GM12878 (cell line): Measurements from ENCODE around the gene RHBDF2. TPM values are rescaled to one million over a fixed set of nuclear protein-coding genes. Genes with fewer than 3 reads are reported as not detected.

Experiments
- ATAC-seq: fragments of 200-7000 bp; cut with Tn5 transposase; 3 replicates; pipeline ENCODE4 v1.9.1; 2020; ENCODE audit warnings: mild to moderate bottlenecking, moderate library complexity
- BruUV-seq: library from RNA; stranded (reverse); fragments of 400-500 nt; replicated peaks from 2 replicates; lab custom pipeline; 2021; lab: Mats Ljungman, UMichigan
- CTCF ChIA-PET: fragments of 300-600 bp; sonication (Branson Sonifier 250); formaldehyde crosslinking; extraction: SDS; loops from one replicate; lab custom pipeline; 2021; ENCODE audit warnings: inconsistent platforms; lab: Yijun Ruan, JAX
- POLR2A ChIA-PET: fragments of 350-600 bp; formaldehyde crosslinking; extraction: SDS; loops from one replicate; lab custom pipeline; 2021; ENCODE audit warnings: inconsistent platforms; lab: Charles Lee
- RAD21 ChIA-PET: fragments of 300-600 bp; sonication (Branson Sonifier 250); formaldehyde crosslinking; loops from one replicate; lab custom pipeline; 2023; ENCODE audit warnings: antibody characterized with exemption; ENCODE audit not compliant: unreplicated experiment; lab: Charles Lee
- SMC1A ChIA-PET: fragments of 300-600 bp; sonication (Branson Sonifier 250); formaldehyde crosslinking; loops from one replicate; lab custom pipeline; 2023; ENCODE audit not compliant: unreplicated experiment, uncharacterized antibody; lab: Charles Lee
- DNase-seq: peaks from one replicate; pipeline ENCODE4 v3.0.0-alpha.2; 2011; ENCODE audit warnings: low read depth, low spot score
- FAIRE-seq: peaks from 3 replicates; lab custom pipeline; 2011; peaks lifted over from hg19 to GRCh38; lab: Jason Lieb, UNC
- H2AFZ ChIP-seq: 2 replicates; pipeline ENCODE4 v1.6.0; 2011; ENCODE audit warnings: low read depth, low read length, control low read depth; ENCODE audit not compliant: control insufficient read depth
- H3K27ac ChIP-seq: 2 replicates; pipeline ENCODE4 v1.5.1; 2011; ENCODE audit warnings: control low read depth; ENCODE audit not compliant: control insufficient read depth, insufficient read depth
- H3K27me3 ChIP-seq, 2 experiments: replicated peaks in 1 of 2; 2 replicates each; pipeline versions ENCODE4 v1.6.0 to v1.6.1; 2011; ENCODE audit warnings: low read length in 1 of 2; ENCODE audit not compliant: control insufficient read depth in 2 of 2, insufficient read depth in 2 of 2
- H3K36me3 ChIP-seq, 2 experiments: 2 replicates each; pipeline ENCODE4 v1.5.1; 2011; ENCODE audit warnings: low read length in 1 of 2; ENCODE audit not compliant: control insufficient read depth in 2 of 2, insufficient read depth in 2 of 2
- H3K4me1 ChIP-seq: 2 replicates; pipeline ENCODE4 v1.6.1; 2011; ENCODE audit warnings: mild to moderate bottlenecking, low read length, moderate library complexity, mixed read lengths; ENCODE audit not compliant: control insufficient read depth, insufficient read depth
- H3K4me2 ChIP-seq: 2 replicates; pipeline ENCODE4 v1.6.0; 2011; ENCODE audit warnings: control low read depth; ENCODE audit not compliant: control insufficient read depth, insufficient read depth
- H3K4me3 ChIP-seq: fragments of 200-600 bp; sonication (generic); 2 replicates; pipeline ENCODE4 v1.5.1; 2016
- H3K79me2 ChIP-seq: 2 replicates; pipeline ENCODE4 v1.6.0; 2011; ENCODE audit warnings: low read length; ENCODE audit not compliant: control insufficient read depth, insufficient read depth
- H3K9ac ChIP-seq: 2 replicates; pipeline ENCODE4 v1.8.0; 2011; ENCODE audit warnings: low read length, control low read depth, mixed read lengths; ENCODE audit not compliant: control insufficient read depth, insufficient read depth
- H3K9me3 ChIP-seq: replicated peaks from 3 replicates; pipeline ENCODE4 v1.5.1; 2011; ENCODE audit warnings: mild to moderate bottlenecking, low read length; ENCODE audit not compliant: control insufficient read depth, insufficient read depth
- H4K20me1 ChIP-seq: 2 replicates; pipeline ENCODE4 v1.6.0; 2011; ENCODE audit not compliant: control insufficient read depth, insufficient read depth
- ATF2 ChIP-seq: IDR thresholded peaks from 2 replicates; pipeline ENCODE4 v1.6.1; 2012; ENCODE audit warnings: low read length, inconsistent platforms
- ATF7 ChIP-seq: fragments of 450-650 bp; IDR thresholded peaks from 2 replicates; pipeline ENCODE4 v1.6.1; 2016; ENCODE audit warnings: low read depth, mild to moderate bottlenecking
- BHLHE40 ChIP-seq, 2 experiments: fragments of 450-650 bp in 1 of 2; IDR thresholded peaks; 2 replicates each; pipeline ENCODE4 v1.6.1; 2011 to 2017; ENCODE audit warnings: low read depth in 2 of 2, borderline replicate concordance in 1 of 2, improper control_type of control experiment in 1 of 2, low read length in 1 of 2, mild to moderate bottlenecking in 1 of 2
- NFYB ChIP-seq: IDR thresholded peaks from 2 replicates; pipeline ENCODE4 v1.6.1; 2011; ENCODE audit warnings: low read depth, mild to moderate bottlenecking, low read length, improper control_type of control experiment, moderate library complexity; ENCODE audit not compliant: insufficient read depth
- WGBS: methylation state at CpG from one replicate; pipeline ENCODE4 v1.1.6; 2016; ENCODE audit warnings: low lambda C conversion rate; ENCODE audit not compliant: insufficient replicate concordance, insufficient coverage; ENCODE audit errors: missing lambda C conversion rate; 5-methylcytosine and 5-hydroxymethylcytosine counted together
- in situ Hi-C: fragments of 300-500 bp; cut with MboI; formaldehyde crosslinking; loops from 9 replicates; pipeline ENCODE4 v1.14.3; 2018; ENCODE audit warnings: mixed read lengths
- intact Hi-C: fragments of 100-400 bp; cut with micrococcal nuclease; formaldehyde crosslinking; loops from one replicate; pipeline ENCODE4 v1.14.2; 2022; ENCODE audit not compliant: unreplicated experiment
- polyA plus RNA-seq, 11 experiments: library from polyadenylated mRNA; depleted of rRNA in 4 of 11; unstranded in 6 of 11; stranded (reverse) in 5 of 11; fragments of >200 nt; fragmentation: Nextera tagmentation in 4 of 11; fragmentation: Illumina TruSeq in 1 of 11; extraction: Ambion mirVana in 4 of 11; extraction: Trizol in 1 of 11; gene quantifications; 1 replicate in 1 of 11; 2 replicates in 10 of 11; pipeline versions ENCODE4 v1.2.1 to v1.2.3, GENCODE V29; 2011 to 2016; ENCODE audit warnings: inconsistent platforms in 2 of 11, missing spikeins in 2 of 11, low read depth in 1 of 11
- total RNA-seq, 4 experiments: library from RNA; depleted of rRNA in 3 of 4; stranded (reverse); fragments of >200 nt in 3 of 4; fragmentation: Illumina TruSeq in 1 of 4; extraction: Trizol in 1 of 4; gene quantifications; 2 replicates each; pipeline versions ENCODE4 v1.2.1 to v1.2.3, GENCODE V29; 2013 to 2021

The RHBDF2 gene
- total and polyA plus RNA-seq, 10 of the 15 experiments (the other 5 are each of a cell fraction or from before 2014, with no cell fraction given) = 0.97 to 43.0 (median 18.7) TPM

GRCh38 chr17:76540381-76541300 is 39.4 kb upstream of the RHBDF2 start:
- TF ChIP-seq ATF2 (peak; percentile 65; the same call in 1 of the 2 replicates), NFYB (0 out of 2 replicates have a peak, but pooled peaks have one; percentile 54), ATF7 (peak; percentile 65), BHLHE40 (IDR thresholded peaks at IDR 0.05; ENCODE audit: borderline replicate concordance in 1 of 2, low read depth in 2 of 2, low read length in 1 of 2) (no peak)
- no peak overlapping the region for H2AFZ ChIP-seq
- H3K4me1 ChIP-seq = no peaks in the 10 kb centered on the region
- no peaks in the 10 kb centered on the region for H3K9me3 ChIP-seq
- ChIA-PET POLR2A (no interaction called here), CTCF (interaction anchor here (0.8 to 1.6 kb wide), 2 partner anchors 12 to 18 kb away, joined by 3 to 6 read pairs; no protein-coding TSS in a partner anchor), RAD21 (interaction anchor here (0.8 to 1.4 kb wide), 2 partner anchors 11 to 13 kb away, joined by 3 to 4 read pairs; no protein-coding TSS in a partner anchor), SMC1A (interaction anchor here (0.9 kb wide), 2 partner anchors 10 to 13 kb away, joined by 3 read pairs; no protein-coding TSS in a partner anchor)
- no peak overlapping the region for H3K4me2 ChIP-seq
- H3K9ac ChIP-seq = no peak overlapping the region
- peak; percentile 92 for ATAC-seq
- no peaks in the 10 kb centered on the region for H3K36me3 ChIP-seq
- intact Hi-C loops = no loop called here
- no TSS peak for BruUV-seq
- H3K4me3 ChIP-seq = no peak overlapping the region
- WGBS = 32% methylated on average over 27 of the region's 27 CpGs
- no peak overlapping the region for H3K27ac ChIP-seq
- DNase-seq = no peak
- no peaks in the 10 kb centered on the region for H4K20me1 ChIP-seq
- in situ Hi-C loops = no loop called here
- no peak for FAIRE-seq
- H3K79me2 ChIP-seq = no peaks in the 10 kb centered on the region
- H3K27me3 ChIP-seq = peaks cover 5 to 9% of the 10 kb centered on the region in 2 experiments
